SH-SY5Y (cell line): Measurements from ENCODE around the gene LRMDA.

Experiments
- GATA2 ChIP-seq: IDR thresholded peaks from 2 replicates; pipeline ENCODE4 v1.6.1; 2011; ENCODE audit warnings: mild to moderate bottlenecking, low read depth, low read length
- GATA3 ChIP-seq: IDR thresholded peaks from 2 replicates; pipeline ENCODE4 v1.6.1; 2011; ENCODE audit warnings: low read depth, mild to moderate bottlenecking, low read length, moderate library complexity

DNA sequence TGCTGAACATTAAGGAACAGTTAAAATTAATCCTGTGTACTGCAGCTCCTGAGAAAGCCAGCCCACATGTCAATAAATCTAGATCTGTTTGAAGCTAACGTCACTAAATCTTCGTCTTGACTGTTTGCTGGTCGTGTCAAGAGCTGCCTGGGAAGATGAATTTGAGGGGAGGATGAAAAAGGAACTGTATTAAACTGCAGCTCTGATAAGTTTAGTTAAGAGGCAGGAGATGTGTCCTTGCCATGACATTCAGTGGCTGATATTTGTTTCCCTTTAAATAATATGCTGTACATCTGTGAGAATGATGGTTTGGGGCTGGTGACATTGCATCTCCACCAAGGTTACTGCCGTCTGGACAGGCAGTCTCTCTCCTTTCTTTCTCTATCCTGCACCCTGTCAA is 435.3 kb downstream of the LRMDA start:
- TF ChIP-seq GATA2 (no peak), GATA3 (no peak)
